HEK293 (cell line): ENCODE data around the gene LARGE1.

Experiments used
- CTCF ChIA-PET: fragments of 350-600 bp; formaldehyde crosslinking; extraction: SDS; loops from one replicate; lab custom pipeline; 2021; ENCODE audit warnings: antibody characterized with exemption; lab: Yijun Ruan, JAX
- POLR2A ChIA-PET: fragments of 300-600 bp; formaldehyde crosslinking; extraction: SDS; loops from one replicate; lab custom pipeline; 2020; ENCODE audit warnings: antibody characterized with exemption, inconsistent platforms; lab: Yijun Ruan, JAX
- H3K27ac ChIP-seq: fragments of 200-500 bp; sonication (Bioruptor generic); 2 replicates; pipeline ENCODE4 v1.5.1; 2014; ENCODE audit warnings: low read depth, low read length, control low read depth, inconsistent platforms; ENCODE audit errors: extremely low read depth
- H3K36me3 ChIP-seq, 2 experiments: fragments of 200-500 bp in 1 of 2; sonication (Bioruptor generic) in 1 of 2; 1 replicate in 1 of 2; 2 replicates in 1 of 2; pipeline ENCODE4 v1.5.1; 2014 to 2017; ENCODE audit warnings: inconsistent platforms in 2 of 2, low read length in 2 of 2; ENCODE audit not compliant: control insufficient read depth in 2 of 2, insufficient read depth in 1 of 2
- H3K4me1 ChIP-seq: fragments of 200-500 bp; sonication (Bioruptor generic); 2 replicates; pipeline ENCODE4 v1.5.1; 2014; ENCODE audit warnings: mild to moderate bottlenecking, low read length, inconsistent platforms; ENCODE audit not compliant: control insufficient read depth, insufficient read depth
- H3K4me3 ChIP-seq: 2 replicates; pipeline ENCODE4 v1.5.1; 2011; ENCODE audit warnings: low read depth, mild to moderate bottlenecking, control low read depth, low read length, moderate library complexity
- H3K9me3 ChIP-seq: fragments of 200-500 bp; sonication (Bioruptor generic); 2 replicates; pipeline ENCODE4 v1.5.1; 2014; ENCODE audit warnings: low read depth, low read length, inconsistent platforms; ENCODE audit not compliant: control insufficient read depth, insufficient read depth
- BCL11A ChIP-seq: fragments of 450-650 bp; formaldehyde crosslinking; IDR thresholded peaks from 2 replicates; pipeline ENCODE4 v1.5.1; 2016; ENCODE audit warnings: low read depth, missing biosample characterization, missing genetic modification characterization
- GLIS1 ChIP-seq: fragments of 450-650 bp; formaldehyde crosslinking; IDR thresholded peaks from 2 replicates; pipeline ENCODE4 v1.5.1; 2016; ENCODE audit warnings: missing biosample characterization, missing genetic modification characterization
- IKZF3 ChIP-seq: fragments of 450-650 bp; IDR thresholded peaks from 2 replicates; pipeline ENCODE4 v1.5.0; 2018; ENCODE audit warnings: missing biosample characterization, mild to moderate bottlenecking, missing genetic modification characterization, moderate library complexity
- KLF8 ChIP-seq: fragments of 450-650 bp; formaldehyde crosslinking; IDR thresholded peaks from 2 replicates; pipeline ENCODE4 v1.5.1; 2016; ENCODE audit warnings: missing biosample characterization, missing genetic modification characterization
- PATZ1 ChIP-seq: fragments of 450-650 bp; formaldehyde crosslinking; IDR thresholded peaks from 2 replicates; pipeline ENCODE4 v1.5.1; 2016; ENCODE audit warnings: missing biosample characterization, missing genetic modification characterization
- SCRT1 ChIP-seq: fragments of 450-650 bp; formaldehyde crosslinking; IDR thresholded peaks from 2 replicates; pipeline ENCODE4 v1.5.1; 2016; ENCODE audit warnings: missing biosample characterization, missing genetic modification characterization, borderline replicate concordance
- SCRT2 ChIP-seq: fragments of 450-650 bp; formaldehyde crosslinking; IDR thresholded peaks from 2 replicates; pipeline ENCODE4 v1.5.1; 2016; ENCODE audit warnings: missing biosample characterization, missing genetic modification characterization
- SP2 ChIP-seq: fragments of 450-650 bp; formaldehyde crosslinking; IDR thresholded peaks from 2 replicates; pipeline ENCODE4 v1.5.1; 2016; ENCODE audit warnings: missing biosample characterization, missing genetic modification characterization
- ZBTB26 ChIP-seq: fragments of 450-650 bp; formaldehyde crosslinking; optimal IDR thresholded peaks from 2 replicates; pipeline ENCODE3; 2016; ENCODE audit warnings: missing biosample characterization, mild to moderate bottlenecking, missing genetic modification characterization
- ZFP41 ChIP-seq: fragments of 450-650 bp; formaldehyde crosslinking; IDR thresholded peaks from 2 replicates; pipeline ENCODE4 v1.5.1; 2016; ENCODE audit warnings: missing biosample characterization, missing genetic modification characterization, borderline replicate concordance
- ZNF121 ChIP-seq: fragments of 450-650 bp; formaldehyde crosslinking; IDR thresholded peaks from 2 replicates; pipeline ENCODE4 v1.5.1; 2016; ENCODE audit warnings: missing biosample characterization, missing genetic modification characterization
- ZNF146 ChIP-seq: fragments of 450-650 bp; formaldehyde crosslinking; IDR thresholded peaks from 2 replicates; pipeline ENCODE4 v1.5.1; 2016; ENCODE audit warnings: missing biosample characterization, missing genetic modification characterization
- ZNF239 ChIP-seq: fragments of 450-650 bp; formaldehyde crosslinking; IDR thresholded peaks from 2 replicates; pipeline ENCODE4 v1.5.1; 2016; ENCODE audit warnings: missing biosample characterization, missing genetic modification characterization
- ZNF280C ChIP-seq: fragments of 450-650 bp; formaldehyde crosslinking; IDR thresholded peaks from 2 replicates; pipeline ENCODE4 v1.5.1; 2016; ENCODE audit warnings: missing biosample characterization, missing genetic modification characterization
- ZNF292 ChIP-seq: fragments of 450-650 bp; formaldehyde crosslinking; IDR thresholded peaks from 2 replicates; pipeline ENCODE4 v1.5.1; 2016; ENCODE audit warnings: low read depth, missing biosample characterization, missing genetic modification characterization, borderline replicate concordance
- ZNF398 ChIP-seq: fragments of 450-650 bp; formaldehyde crosslinking; IDR thresholded peaks from 2 replicates; pipeline ENCODE4 v1.5.1; 2017; ENCODE audit warnings: missing biosample characterization, missing genetic modification characterization
- ZNF433 ChIP-seq: fragments of 450-650 bp; formaldehyde crosslinking; IDR thresholded peaks from 2 replicates; pipeline ENCODE4 v1.5.1; 2016; ENCODE audit warnings: missing biosample characterization, missing genetic modification characterization, low read depth
- ZNF585B ChIP-seq: fragments of 450-650 bp; formaldehyde crosslinking; IDR thresholded peaks from 2 replicates; pipeline ENCODE4 v1.5.1; 2016; ENCODE audit warnings: missing biosample characterization, missing genetic modification characterization
- ZNF626 ChIP-seq: fragments of 450-650 bp; sonication (Bioruptor Pico); formaldehyde crosslinking; IDR thresholded peaks from 2 replicates; pipeline ENCODE4 v1.5.1; 2018; ENCODE audit warnings: missing biosample characterization, missing genetic modification characterization, inconsistent platforms
- ZNF76 ChIP-seq: fragments of 450-650 bp; formaldehyde crosslinking; IDR thresholded peaks from 2 replicates; pipeline ENCODE4; 2016; ENCODE audit warnings: low read depth, missing biosample characterization, missing genetic modification characterization, borderline replicate concordance

LARGE1 gene

GRCh38 chr22:33896575-33897447 is 23.5 kb downstream of the LARGE1 start:
- CTCF ChIA-PET: interaction anchor here (0.6 kb wide), 1 partner anchor 43 kb away, joined by 4 read pairs; no protein-coding TSS in a partner anchor
- TF ChIP-seq SCRT1 (tag by site-specific recombination) (peak; percentile 93), GLIS1 (tag by site-specific recombination) (no peak), SCRT2 (tag by site-specific recombination) (peak; percentile 95), ZBTB26 (no peak)
- POLR2A ChIA-PET: no interaction called here
- no peaks in the 10 kb centered on the region for H3K9me3 ChIP-seq
- no peaks in the 10 kb centered on the region for H3K36me3 ChIP-seq
- H3K4me3 ChIP-seq: no peak overlapping the region
- peaks cover 2% of the 10 kb centered on the region for H3K4me1 ChIP-seq
- H3K27ac ChIP-seq: no peak overlapping the region

GRCh38 chr22:33896154-33896553 is 24.1 kb downstream of the LARGE1 start:
- TF ChIP-seq ZNF239 (tag by site-specific recombination): no peak
- no peak for TF ChIP-seq ZNF146
- no peak for TF ChIP-seq ZNF280C (tag by site-specific recombination)
- no peak for TF ChIP-seq ZNF585B (tag by site-specific recombination)
- no peak for TF ChIP-seq ZNF626
- no peak for TF ChIP-seq ZNF398 (tag by site-specific recombination)
- TF ChIP-seq ZNF292 (tag by site-specific recombination): no peak
- TF ChIP-seq ZFP41: no peak
- no peak for TF ChIP-seq ZNF121
- TF ChIP-seq ZNF76 (tag by site-specific recombination): no peak
- no peak for TF ChIP-seq SCRT1 (tag by site-specific recombination)
- no peak for TF ChIP-seq PATZ1 (tag by site-specific recombination)
- no peak for TF ChIP-seq BCL11A
- TF ChIP-seq SP2: no peak
- no peak for TF ChIP-seq KLF8
- TF ChIP-seq ZNF433 (tag by site-specific recombination): no peak
- TF ChIP-seq IKZF3 (tag by site-specific recombination): no peak
- H3K4me1 ChIP-seq: no peaks in the 10 kb centered on the region; the same call in none of the 2 replicates
- no peaks in the 10 kb centered on the region for H3K36me3 ChIP-seq
- ChIA-PET CTCF (no interaction called here), POLR2A (no interaction called here)
- no peak overlapping the region for H3K4me3 ChIP-seq
- H3K27ac ChIP-seq: no peak overlapping the region
- no peaks in the 10 kb centered on the region for H3K9me3 ChIP-seq
